Glutamatergic neuron (in vitro differentiated cells): Measurements from ENCODE around the gene PCSK1. TPM values are rescaled to one million over a fixed set of nuclear protein-coding genes. Genes with fewer than 3 reads are reported as not detected.

Experiments used
- DNase-seq: peaks from one replicate; pipeline ENCODE4 v3.0.0; 2022
- H3K27ac Mint-ChIP-seq: one replicate; pipeline ENCODE4 v1.8.0; 2020; ENCODE audit warnings: mild to moderate bottlenecking, mixed read lengths, inconsistent platforms; ENCODE audit not compliant: unreplicated experiment
- H3K27me3 Mint-ChIP-seq: one replicate; pipeline ENCODE4 v1.8.0; 2020; ENCODE audit warnings: mild to moderate bottlenecking, moderate library complexity, mixed read lengths, inconsistent platforms; ENCODE audit not compliant: unreplicated experiment
- H3K36me3 Mint-ChIP-seq: one replicate; pipeline ENCODE4 v1.8.0; 2020; ENCODE audit warnings: mild to moderate bottlenecking, mixed read lengths, inconsistent platforms; ENCODE audit not compliant: unreplicated experiment
- H3K4me1 Mint-ChIP-seq: one replicate; pipeline ENCODE4 v1.8.0; 2020; ENCODE audit warnings: mild to moderate bottlenecking, low read depth, mixed read lengths, inconsistent platforms; ENCODE audit not compliant: unreplicated experiment
- H3K4me3 Mint-ChIP-seq: one replicate; pipeline ENCODE4 v1.8.0; 2020; ENCODE audit warnings: mild to moderate bottlenecking, mixed read lengths, inconsistent platforms; ENCODE audit not compliant: unreplicated experiment
- H3K9me3 Mint-ChIP-seq: one replicate; pipeline ENCODE4 v1.8.0; 2020; ENCODE audit warnings: mild to moderate bottlenecking, moderate library complexity, mixed read lengths, inconsistent platforms; ENCODE audit not compliant: unreplicated experiment
- total RNA-seq: library from RNA; stranded (reverse); fragmentation: NEBNext Ultra II Directional; extraction: Animal tissue kit (Norgen Biotek cat#: 25700); gene quantifications from one replicate; pipeline ENCODE4 v1.2.1, GENCODE V29; 2021; ENCODE audit not compliant: unreplicated experiment
- TF ChIP-seq, protein P1 (sequence below): fragments of 200-600 bp; sonication (generic); IDR thresholded peaks from one replicate; pipeline ENCODE4 v1.5.0; 2021; ENCODE audit not compliant: partially characterized antibody, unreplicated experiment

PCSK1 gene
- total RNA-seq, 1 donor from 2014 or later, result 11.6 TPM

DNA sequence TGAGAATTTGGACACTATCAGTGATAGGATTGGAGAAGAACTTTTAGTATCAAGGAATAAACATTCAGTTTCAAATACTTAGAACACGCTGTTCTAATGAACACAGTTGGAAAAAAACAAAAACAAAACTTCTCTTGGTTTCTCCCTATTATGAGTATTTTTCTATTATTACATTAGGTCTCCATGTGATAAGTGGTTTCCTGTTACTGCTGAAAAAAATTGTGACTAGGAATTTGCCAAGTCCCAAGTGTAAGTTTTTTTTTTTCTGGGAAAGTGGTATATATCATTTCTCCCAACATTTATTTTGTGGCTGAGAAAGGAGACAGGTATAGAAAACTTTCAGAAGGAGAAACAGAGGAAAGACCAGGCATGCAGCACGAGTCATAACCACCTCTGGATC, 41.1 kb downstream of the PCSK1 start:
- no peaks in the 10 kb centered on the region for H3K4me1 Mint-ChIP-seq
- no peak overlapping the region for H3K27ac Mint-ChIP-seq
- TF ChIP-seq, protein P1, sequence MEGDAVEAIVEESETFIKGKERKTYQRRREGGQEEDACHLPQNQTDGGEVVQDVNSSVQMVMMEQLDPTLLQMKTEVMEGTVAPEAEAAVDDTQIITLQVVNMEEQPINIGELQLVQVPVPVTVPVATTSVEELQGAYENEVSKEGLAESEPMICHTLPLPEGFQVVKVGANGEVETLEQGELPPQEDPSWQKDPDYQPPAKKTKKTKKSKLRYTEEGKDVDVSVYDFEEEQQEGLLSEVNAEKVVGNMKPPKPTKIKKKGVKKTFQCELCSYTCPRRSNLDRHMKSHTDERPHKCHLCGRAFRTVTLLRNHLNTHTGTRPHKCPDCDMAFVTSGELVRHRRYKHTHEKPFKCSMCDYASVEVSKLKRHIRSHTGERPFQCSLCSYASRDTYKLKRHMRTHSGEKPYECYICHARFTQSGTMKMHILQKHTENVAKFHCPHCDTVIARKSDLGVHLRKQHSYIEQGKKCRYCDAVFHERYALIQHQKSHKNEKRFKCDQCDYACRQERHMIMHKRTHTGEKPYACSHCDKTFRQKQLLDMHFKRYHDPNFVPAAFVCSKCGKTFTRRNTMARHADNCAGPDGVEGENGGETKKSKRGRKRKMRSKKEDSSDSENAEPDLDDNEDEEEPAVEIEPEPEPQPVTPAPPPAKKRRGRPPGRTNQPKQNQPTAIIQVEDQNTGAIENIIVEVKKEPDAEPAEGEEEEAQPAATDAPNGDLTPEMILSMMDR, result no peak
- no peaks in the 10 kb centered on the region for H3K9me3 Mint-ChIP-seq
- no peak overlapping the region for H3K4me3 Mint-ChIP-seq
- H3K36me3 Mint-ChIP-seq, result peaks cover 5% of the 10 kb centered on the region
- H3K27me3 Mint-ChIP-seq, result no peaks in the 10 kb centered on the region
- DNase-seq, result no peak

GRCh38 chr5:96388176-96388575, 44.9 kb downstream of the PCSK1 start:
- Mint-ChIP-seq H3K27ac (no peak overlapping the region), H3K36me3 (no peaks in the 10 kb centered on the region), H3K4me3 (no peak overlapping the region), H3K27me3 (no peaks in the 10 kb centered on the region), H3K4me1 (no peaks in the 10 kb centered on the region), H3K9me3 (no peaks in the 10 kb centered on the region)
- no peak for DNase-seq
- TF ChIP-seq, protein P1, result no peak

- Mint-ChIP-seq H3K4me1 (no peaks in the 10 kb centered on the region), H3K4me3 (no peak overlapping the region), H3K36me3 (no peaks in the 10 kb centered on the region), H3K27ac (no peak overlapping the region), H3K9me3 (no peaks in the 10 kb centered on the region), H3K27me3 (no peaks in the 10 kb centered on the region)
- TF ChIP-seq, protein P1, result no peak
- no peak for DNase-seq
Observed at GRCh38 chr5:96387616-96388015, 45.4 kb downstream of the PCSK1 start.

- no peaks in the 10 kb centered on the region for H3K36me3 Mint-ChIP-seq
- DNase-seq, result no peak
- H3K9me3 Mint-ChIP-seq, result no peaks in the 10 kb centered on the region
- no peak overlapping the region for H3K27ac Mint-ChIP-seq
- H3K27me3 Mint-ChIP-seq, result no peaks in the 10 kb centered on the region
- H3K4me1 Mint-ChIP-seq, result peaks cover 7% of the 10 kb centered on the region
- H3K4me3 Mint-ChIP-seq, result no peak overlapping the region
- TF ChIP-seq, protein P1, result no peak
Observed at GRCh38 chr5:96385538-96385937, 47.5 kb downstream of the PCSK1 start.

GRCh38 chr5:96384353-96384752, 48.7 kb downstream of the PCSK1 start:
- no peaks in the 10 kb centered on the region for H3K36me3 Mint-ChIP-seq
- no peak for DNase-seq
- no peak overlapping the region for H3K4me3 Mint-ChIP-seq
- H3K27ac Mint-ChIP-seq, result no peak overlapping the region
- H3K4me1 Mint-ChIP-seq, result peaks cover 7% of the 10 kb centered on the region
- TF ChIP-seq, protein P1, result no peak
- H3K9me3 Mint-ChIP-seq, result no peaks in the 10 kb centered on the region
- no peaks in the 10 kb centered on the region for H3K27me3 Mint-ChIP-seq
